NB4 (cell line): ENCODE data around the gene ANKRD11.

Experiments used
- POLR2A ChIP-seq: IDR thresholded peaks from 2 replicates; pipeline ENCODE4 v1.6.1; 2011; ENCODE audit warnings: mild to moderate bottlenecking; ENCODE audit not compliant: insufficient read length; ENCODE audit errors: extremely low read depth
- TF ChIP-seq, protein P1 (sequence below): IDR thresholded peaks from one replicate; pipeline ENCODE4 v1.5.1; 2012; ENCODE audit warnings: low read depth, low read length
- TF ChIP-seq, protein P2 (sequence below): IDR thresholded peaks from 2 replicates; pipeline ENCODE4 v1.6.1; 2011; ENCODE audit warnings: low read depth, low read length

DNA sequence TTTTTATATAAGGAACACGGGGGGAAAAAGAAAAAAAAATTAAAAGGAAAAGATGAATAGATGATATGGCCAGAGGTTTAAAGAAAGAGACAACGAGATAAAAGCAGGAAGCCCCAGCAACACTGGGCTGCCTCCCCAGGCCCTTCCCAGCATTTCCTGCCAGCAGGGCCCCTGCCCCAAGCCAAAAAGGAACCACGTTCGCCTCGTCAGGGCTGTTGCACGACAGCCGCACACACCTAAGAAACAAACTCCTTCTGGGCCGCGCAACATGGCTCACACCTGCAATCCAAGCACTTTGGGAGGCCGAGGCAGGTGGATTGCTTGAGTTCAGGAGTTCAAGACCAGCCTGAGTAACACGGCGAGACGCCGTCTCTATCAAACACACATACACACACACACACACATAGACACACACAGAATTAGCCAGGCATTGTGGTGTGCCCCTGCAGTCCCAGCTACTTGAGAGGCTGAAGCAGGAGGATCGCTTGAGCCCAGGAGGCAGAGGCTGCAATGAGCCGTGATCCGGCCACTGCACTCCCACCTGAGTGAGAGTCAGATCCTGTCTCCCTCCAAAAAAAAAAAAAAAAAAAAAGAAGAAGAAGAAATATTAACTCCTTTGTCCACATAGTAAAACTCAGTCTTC, 83.0 kb downstream of the ANKRD11 start:
- TF ChIP-seq, protein P1, sequence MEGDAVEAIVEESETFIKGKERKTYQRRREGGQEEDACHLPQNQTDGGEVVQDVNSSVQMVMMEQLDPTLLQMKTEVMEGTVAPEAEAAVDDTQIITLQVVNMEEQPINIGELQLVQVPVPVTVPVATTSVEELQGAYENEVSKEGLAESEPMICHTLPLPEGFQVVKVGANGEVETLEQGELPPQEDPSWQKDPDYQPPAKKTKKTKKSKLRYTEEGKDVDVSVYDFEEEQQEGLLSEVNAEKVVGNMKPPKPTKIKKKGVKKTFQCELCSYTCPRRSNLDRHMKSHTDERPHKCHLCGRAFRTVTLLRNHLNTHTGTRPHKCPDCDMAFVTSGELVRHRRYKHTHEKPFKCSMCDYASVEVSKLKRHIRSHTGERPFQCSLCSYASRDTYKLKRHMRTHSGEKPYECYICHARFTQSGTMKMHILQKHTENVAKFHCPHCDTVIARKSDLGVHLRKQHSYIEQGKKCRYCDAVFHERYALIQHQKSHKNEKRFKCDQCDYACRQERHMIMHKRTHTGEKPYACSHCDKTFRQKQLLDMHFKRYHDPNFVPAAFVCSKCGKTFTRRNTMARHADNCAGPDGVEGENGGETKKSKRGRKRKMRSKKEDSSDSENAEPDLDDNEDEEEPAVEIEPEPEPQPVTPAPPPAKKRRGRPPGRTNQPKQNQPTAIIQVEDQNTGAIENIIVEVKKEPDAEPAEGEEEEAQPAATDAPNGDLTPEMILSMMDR: no peak
- TF ChIP-seq POLR2A: no peak
- TF ChIP-seq, protein P2, sequence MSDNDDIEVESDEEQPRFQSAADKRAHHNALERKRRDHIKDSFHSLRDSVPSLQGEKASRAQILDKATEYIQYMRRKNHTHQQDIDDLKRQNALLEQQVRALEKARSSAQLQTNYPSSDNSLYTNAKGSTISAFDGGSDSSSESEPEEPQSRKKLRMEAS: 0 out of 2 replicates have a peak, but pooled peaks have one; percentile 6
